NCI-H446 (cell line): ENCODE results near the gene UMPS.
"Not testable (repeated sequence)": the region's sequence is repeated elsewhere in the genome, so short reads cannot be mapped to it uniquely, and the experiment has no call there.

Experiments
- DNase-seq, 2 experiments: peaks; one replicate each; lab custom pipeline; 2025; lab: John Stamatoyannopoulos, UW

The UMPS gene

DNA sequence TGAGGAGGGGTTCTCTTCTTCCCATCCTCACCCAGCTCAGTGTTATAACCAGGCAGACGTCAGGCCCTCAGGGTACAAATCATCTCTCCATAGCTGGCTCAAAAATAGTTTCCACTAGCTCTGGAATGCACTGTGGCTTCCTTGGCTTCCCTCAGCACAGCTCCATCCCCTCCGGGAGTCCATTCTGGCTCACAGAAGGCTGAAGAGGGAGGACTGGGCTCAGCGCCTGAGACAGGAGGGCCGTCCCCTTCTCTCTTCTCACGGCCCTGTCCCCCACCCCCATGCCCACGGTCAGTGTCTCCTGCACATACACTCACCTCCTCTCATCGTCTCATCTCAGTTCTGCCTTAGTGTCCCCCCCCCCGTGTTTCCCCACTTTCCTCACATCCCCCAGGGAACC, 50.1 kb downstream of the UMPS start:
- peak; percentile 23 to 41 for DNase-seq

DNA sequence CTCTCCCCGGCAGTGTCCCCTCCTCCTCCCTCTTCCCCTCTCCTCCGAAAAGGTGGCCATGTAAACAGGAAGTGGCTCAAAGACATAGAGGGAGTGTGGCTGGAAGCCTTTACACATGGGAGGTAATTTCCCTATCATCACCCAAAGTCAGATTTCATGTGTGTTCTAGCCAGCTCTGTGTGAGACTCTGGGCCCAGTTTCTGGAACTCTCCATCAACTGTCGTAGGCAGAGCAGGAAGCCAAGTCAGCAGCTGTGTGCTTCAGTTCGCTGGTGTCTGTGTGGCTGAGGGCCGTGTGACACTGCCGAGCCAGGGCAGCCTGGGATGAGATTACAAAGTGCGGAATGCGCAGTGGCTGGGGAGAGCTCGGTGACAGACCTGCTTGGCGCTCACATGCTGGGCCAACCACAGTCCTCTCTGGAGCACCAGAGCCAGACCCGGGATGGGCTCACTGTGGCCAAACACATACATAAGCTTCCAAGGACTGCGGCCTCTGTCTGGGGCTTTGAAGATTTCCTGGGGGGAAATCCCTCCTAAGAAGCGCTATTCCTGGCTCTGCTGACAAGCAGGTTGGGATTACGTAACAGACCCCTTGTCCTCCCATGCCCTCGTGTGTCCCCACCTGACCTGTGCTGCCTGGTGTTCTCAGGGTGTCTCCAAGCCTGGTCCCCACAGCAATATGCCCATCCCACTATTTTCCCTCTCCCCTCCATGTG, 50.7 kb downstream of the UMPS start:
- peak in 1 of 2 experiments; percentile 30 for DNase-seq

DNA sequence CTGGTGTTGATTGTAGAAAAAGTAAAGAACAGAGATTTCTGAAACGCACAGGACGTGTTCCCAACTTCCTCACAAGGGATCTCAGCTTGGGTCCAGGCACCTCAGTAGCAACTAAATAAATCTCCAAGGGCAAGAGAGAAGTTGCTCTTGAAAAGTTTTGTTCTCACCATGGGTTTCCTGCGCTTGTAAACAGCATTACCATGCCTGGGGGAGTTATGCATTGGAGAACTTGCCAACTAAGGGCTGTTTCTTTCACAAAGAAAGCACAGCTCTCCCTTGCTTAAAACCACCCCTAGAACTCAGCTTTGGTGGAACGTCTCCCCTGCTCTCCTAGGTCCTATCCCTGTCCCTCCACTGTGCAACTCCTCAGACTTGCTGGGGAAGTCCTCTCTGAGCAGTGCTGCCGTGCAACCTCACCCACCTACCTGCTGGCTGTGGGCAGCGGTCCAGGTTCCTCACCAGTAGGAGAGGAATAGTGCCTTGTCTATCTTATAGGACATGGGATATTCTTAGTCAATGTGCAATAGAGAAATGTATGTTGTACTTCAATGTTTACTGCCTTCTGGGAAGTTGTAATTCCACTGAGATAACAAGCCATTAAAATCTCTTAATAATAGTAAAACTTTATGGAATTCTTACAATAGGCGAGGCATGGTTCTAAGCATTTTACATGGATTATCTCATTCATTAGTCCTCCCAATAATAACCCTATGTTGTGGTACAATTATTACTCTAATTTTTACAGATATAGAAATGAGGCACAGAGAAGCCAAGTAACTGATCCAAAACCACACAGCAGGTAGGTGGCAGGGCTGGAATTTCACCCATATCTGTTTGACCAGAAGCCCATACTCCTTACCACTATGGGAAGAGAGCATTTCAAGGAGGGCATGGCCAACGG, 51.5 kb downstream of the UMPS start:
- DNase-seq = no peak

DNA sequence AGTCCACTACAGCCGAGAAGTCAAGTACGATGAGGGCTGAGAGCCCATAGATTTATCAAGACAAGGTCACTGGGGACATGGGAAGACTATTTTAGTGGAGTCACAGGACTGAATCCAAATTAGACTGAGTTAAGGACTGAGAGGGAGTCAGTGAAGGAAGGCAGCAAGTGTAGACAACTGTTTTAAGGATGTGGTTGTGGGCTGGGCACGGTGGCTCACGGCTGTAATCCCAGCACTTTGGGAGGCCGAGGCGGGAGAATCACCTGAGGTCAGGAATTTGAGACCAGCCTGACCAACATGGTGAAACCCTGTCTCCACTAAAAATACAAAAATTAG, 52.1 kb downstream of the UMPS start:
- not testable (repeated sequence) for DNase-seq

DNA sequence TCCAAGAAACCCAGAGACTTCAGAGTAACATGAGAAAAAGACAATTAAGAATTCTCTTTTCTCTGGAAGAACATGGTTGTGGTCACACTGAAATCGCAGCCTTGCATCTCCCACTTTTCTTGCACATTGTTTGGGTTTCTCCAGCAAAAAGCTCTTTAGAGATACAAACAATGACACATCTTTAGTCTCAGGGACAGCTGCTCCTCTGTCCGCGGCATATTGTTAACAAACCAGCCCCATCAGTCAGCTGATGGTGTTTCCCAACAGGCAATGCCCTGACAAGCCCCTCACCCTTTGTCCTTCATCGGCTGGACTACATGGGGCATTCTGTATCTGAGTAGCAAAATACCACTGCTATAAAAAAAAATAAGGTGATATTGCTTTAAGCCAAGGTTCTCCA, 53.4 kb downstream of the UMPS start:
- DNase-seq = no peak

DNA sequence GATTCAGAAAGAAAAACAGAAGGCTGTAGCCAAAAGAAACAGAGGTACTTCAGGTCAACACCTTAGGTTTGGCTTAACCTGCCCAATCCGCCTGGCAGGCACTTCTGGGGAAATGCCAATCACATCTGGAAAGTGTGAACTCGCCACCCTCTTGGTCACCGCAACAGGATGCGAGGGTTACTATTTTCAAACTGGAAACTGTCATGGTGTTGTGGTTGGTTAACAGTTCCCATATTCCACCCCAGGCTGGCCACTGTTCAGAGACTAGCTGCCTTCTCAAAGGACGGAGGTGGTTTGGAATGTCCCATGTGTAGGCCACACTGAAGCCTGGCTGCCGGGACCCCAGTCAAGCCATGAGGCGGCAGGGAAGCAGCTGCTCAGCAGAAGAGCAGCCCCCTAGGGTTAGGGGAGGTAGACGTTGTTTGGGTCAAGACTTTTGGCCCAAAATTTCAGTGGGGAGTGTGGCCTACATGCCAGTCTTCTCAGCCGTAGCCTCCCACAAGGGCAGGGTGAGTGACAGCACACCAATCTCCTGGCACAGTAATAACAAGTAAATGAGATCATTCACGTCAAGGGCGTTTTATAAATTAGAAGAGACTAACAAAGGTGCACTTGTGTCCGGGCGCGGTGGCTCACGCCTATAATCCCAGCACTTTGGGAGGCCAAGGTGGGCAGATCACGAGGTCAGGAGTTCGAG, 54.6 kb downstream of the UMPS start:
- DNase-seq = no peak

DNA sequence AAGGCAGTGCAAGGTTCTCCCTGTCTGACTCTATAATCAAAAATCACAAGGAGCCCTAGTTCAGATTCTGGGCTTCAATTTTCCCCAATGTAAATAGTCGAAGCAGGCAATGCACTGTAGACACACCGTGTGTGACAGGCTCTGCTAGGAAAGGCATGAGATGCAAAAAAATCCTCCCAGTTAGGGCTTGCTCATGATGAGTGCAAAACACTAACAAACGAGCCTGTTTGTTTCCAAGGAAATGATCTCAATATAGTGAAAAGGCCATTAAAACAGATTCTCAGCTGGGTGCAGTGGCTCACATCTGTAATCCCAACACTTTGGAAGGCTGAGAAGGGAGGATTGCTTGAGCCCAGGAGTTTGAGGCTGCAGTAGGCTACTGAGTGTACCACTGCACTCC, 55.7 kb downstream of the UMPS start:
- no peak for DNase-seq

DNA sequence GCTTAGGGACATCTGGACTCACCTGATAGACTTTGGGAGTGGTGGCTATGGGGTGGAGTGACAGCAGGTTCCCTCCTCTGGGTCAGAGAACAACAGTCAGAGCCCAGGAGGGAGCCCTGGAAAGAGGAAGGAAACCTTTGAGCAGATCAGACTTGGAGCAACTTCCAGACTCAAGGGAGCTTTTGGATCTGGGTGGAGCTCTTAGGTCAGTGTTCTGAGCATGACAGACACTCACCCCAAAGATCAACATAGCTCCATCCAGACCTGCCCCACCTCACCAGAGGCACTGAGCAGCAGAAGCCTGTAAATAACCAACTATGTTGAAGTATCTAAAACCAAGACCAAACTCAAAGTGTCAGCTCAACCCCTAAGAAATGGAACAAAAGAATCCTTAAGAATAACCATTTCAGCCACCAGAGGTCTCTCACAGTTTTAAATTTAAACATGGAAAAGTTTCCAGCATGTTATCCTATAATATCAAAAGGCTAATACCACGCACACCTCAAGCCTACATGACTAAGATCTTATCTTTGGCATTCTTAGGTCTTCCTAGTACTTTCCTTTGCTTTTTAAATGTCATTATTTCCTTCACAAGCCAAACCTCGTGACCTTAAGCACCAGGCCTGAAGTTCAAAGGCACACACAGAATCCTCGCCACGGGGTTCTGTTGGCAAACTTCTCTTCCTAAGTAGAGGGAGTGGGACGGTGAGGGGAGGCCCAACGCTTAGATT, 56.4 kb downstream of the UMPS start:
- DNase-seq = no peak

DNA sequence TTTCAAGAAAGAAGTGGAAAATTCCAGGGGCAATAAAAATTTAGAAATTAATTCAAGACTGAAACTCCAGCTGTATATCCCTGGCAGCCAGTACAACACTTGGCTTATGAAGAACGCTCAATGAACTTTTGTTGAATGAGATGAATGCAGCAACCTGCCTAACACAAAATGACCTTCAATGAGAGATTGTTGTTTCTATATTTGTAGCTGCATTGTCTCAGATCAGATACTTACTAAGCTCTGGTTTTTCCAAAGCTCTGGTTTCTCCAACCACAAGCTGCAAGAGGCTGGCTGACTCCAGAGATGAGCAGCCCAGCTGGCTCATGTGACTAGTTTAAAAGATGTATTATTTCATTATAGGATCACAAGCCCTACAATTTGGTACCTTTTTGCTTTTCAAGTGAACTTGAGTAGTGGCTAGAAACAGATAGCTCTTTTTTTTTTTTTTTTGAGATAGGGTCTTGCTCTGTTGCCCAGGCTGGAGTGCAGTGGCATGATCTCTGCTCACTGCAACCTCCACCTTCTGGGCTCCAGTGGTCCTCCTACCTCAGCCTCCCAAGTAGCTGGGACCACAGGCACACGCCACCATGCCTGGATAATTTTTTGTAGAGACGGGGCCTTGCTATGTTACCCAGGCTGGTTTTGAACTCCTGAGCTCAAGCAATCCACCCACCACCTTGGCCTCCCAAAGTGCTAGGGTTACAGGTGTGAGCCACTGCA, 57.4 kb downstream of the UMPS start:
- no peak for DNase-seq

DNA sequence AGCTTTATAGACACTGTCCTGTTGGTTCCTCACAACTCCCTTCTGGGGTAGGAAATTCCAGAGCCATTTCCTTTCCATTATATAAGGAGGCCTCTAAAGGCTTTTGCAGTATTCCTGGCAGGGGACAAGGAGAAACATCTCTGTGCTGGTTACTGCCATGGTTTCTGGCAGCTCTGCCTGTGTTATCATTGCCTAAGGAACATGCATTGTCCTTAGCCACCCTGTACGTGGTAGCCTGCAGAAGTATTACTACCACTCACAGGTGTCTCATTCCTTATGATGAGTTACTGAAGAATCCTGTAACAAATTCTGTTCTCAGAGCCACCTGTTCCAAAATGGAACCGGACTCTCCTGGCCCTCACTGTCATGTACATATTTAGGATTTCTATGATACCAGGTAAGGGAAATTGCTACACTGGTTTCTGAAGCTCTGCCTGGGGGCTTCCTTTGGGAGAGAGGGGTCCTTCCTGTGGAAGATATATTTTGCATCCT, 58.0 kb downstream of the UMPS start:
- DNase-seq = no peak

DNA sequence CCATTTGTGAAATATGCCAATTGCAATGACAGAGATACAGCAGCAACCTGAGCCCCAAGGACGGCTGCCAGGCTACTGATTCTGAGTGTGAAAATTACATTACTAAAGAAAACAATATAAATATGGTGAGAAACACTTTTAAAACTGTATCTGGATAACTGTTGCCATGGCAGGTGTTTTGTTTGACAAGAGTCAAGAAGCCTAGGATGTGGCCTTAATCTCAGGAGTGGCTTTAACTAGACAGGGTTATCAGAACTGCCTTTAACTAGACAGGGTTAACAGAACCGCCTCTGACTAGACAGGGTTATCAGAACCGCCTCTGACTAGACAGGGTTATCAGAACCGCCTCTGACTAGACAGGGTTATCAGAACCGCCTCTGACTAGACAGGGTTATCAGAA, 58.9 kb downstream of the UMPS start:
- DNase-seq = not testable (repeated sequence)

DNA sequence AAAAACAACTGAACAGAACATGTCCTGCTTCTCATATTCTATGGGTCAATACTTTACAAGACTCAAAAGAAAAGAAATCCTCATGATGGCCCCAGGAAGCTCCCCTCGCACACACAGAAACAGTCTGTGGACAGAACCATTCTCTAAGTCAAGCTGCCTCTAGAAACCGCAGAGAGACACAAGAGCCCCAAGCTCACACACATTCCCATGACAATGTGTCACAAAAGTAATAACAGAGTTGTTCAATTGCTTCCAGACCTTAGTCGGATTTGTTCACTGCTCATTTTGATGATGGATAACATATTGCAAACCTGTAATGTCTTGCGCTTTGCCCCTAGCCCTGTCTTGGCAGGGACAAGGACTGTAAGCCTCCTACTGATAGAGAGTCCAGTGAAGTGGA, 60.9 kb downstream of the UMPS start:
- DNase-seq = no peak

DNA sequence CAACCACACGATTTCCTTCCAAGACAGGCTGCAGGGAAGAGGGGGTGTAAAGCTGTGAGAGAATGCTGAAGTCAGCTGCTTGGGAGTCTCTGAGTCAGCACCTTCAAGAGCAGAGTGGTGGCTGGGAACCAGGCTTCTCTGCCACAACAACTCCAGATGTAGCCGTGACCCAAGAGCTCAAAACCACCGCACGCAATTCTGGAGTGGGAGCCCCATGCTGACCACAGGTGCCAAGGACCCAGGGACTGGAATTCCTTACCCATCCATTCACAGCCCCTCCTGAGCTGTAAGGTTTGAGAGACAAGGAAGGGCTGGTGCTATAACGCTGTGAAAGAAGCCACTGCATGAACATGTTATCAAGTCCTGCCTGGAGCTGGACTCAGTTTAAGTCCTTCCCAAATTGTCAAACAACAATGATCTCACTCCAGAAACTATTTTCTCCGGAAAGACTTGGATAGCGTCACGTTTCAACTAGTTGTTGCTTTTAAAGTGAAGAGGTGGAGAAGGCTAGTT, 61.4 kb downstream of the UMPS start:
- DNase-seq = no peak

DNA sequence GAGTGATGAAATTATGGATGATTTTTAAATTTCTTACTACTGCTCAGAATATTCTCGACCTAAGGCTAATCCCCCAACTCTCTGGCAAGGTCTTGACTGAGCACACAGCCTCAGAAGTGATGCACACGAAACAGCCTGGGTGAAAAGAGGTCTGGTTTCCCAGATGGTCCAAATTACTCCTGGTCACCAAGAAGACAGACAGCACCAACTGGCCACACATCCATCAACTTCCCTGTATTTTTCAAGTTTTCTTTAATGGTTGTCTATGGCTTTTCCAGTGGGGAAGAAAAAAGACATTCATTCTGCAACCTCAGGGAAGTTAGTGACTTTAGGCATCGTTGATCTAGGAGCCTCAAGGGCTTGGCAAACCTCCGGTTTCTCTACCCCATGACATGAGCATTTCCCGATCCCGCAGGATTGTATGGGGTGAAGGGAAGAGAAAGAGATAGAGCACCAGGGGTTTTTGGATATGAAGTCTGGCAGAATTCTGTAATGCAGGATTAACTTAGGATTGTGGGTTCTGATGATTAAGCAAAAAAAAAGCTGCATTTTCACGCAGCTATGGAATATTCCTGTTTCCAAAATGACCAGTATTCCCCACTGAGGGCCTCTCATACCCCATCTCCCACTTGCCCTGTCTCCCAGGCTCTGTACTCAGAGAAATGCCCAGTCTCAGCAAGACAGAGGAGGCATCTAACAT, 62.2 kb downstream of the UMPS start:
- no peak for DNase-seq

DNA sequence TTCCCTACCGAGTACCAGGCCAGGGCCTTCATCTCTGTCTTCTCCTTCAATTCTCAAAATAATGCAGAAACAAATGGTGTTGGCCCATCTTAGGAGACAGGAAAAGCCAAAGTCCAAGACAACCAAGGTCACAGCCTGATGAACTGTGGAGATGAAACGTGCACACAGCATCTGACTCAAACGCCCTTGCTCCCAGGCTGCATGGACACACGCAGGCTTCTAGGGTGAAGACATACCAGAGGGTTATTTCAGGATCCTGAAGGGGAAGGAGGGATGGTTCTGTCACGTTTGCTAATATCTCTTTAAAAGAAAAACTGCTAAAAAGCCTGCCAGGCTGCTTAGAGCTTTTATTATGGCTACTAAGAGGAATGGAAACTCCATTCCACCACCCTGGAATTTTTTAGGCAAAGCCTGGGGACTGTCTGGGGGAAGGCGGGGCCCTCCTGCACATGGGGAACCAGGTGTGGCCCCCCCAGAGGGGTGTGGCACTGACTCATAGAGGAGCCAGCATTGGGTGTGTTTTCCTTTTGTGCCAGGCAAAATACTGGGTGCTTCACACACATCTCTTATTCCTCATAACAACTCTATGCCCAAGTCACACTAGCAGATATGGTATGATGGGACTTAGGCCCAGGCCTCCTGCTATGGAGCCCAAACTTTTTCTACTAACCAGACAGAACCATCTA, 62.9 kb downstream of the UMPS start:
- DNase-seq = no peak

DNA sequence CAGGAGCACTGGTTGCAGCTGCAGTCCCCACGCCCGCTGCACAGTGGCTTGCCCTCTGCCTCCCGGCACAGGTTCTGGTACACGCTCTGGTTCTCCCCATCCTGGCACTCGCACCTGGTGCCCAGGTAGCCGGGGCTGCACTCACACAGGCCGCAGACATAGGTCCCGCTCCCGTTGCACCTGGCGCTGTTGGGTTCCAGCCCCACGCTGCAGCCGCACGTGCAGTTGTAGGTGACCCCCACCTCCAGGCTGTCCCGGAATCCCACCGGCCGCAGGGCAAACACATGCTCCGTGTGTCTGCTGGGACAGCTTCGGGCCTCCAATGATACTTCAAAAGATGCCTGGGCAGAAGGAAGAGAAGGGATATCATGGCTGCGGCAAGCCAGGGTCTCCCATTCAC, 66.2 kb downstream of the UMPS start:
- DNase-seq = no peak

DNA sequence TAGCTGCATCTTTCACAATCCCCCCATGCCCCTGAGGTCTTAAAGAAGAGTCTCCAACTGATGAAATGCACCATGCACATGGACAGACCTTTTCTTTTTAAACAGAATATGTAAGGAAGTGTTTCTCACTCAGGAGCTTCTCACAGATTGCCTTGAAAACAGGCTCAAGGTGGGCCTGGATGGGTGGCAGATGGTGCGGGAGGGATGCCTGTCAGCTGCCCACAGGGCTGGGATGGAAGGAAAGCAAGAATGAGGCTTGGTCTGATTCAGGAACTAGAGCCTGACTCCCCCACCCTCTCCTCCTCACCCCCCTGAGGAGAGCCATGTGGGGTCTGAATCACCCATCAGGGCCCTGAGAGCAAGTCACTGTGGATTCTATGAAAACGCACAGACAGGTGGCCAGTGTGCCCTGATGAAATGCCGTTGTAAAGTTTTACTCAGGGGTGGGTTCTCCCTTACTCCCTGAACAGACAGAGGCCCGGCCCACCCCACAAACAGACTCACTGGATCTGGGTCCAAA, 67.2 kb downstream of the UMPS start:
- DNase-seq = no peak
